Right lobe of liver (tissue), 4 donors: ENCODE measurements around the gene ZNF618.
A peak's percentile ranks its signal among the peaks of the same experiment; 100 is the strongest.

Experiments
- POLR2A ChIP-seq: fragments of 450-650 bp; IDR thresholded peaks from one replicate; pipeline ENCODE4 v1.6.1; 2017; ENCODE audit warnings: antibody characterized with exemption, mild to moderate bottlenecking
- TF ChIP-seq, protein P1 (sequence below), 4 donors: fragments of 200-600 bp in 3 of 4; fragments of 450-650 bp in 1 of 4; IDR thresholded peaks; one replicate each; pipeline versions ENCODE4 v1.5.1 to v1.8.0; 2016 to 2022; ENCODE audit warnings: antibody characterized with exemption in 4 of 4, mild to moderate bottlenecking in 2 of 4
- donor health status: DM: no; HTN: no; CAD: no.
- donor health status: DM: no; HTN: no; CAD: no.
- donor health status: DM: no; HTN: yes; CAD: no.

GRCh38 chr9:113989017-113989713 is 113.1 kb downstream of the ZNF618 start:
- TF ChIP-seq, protein P1, sequence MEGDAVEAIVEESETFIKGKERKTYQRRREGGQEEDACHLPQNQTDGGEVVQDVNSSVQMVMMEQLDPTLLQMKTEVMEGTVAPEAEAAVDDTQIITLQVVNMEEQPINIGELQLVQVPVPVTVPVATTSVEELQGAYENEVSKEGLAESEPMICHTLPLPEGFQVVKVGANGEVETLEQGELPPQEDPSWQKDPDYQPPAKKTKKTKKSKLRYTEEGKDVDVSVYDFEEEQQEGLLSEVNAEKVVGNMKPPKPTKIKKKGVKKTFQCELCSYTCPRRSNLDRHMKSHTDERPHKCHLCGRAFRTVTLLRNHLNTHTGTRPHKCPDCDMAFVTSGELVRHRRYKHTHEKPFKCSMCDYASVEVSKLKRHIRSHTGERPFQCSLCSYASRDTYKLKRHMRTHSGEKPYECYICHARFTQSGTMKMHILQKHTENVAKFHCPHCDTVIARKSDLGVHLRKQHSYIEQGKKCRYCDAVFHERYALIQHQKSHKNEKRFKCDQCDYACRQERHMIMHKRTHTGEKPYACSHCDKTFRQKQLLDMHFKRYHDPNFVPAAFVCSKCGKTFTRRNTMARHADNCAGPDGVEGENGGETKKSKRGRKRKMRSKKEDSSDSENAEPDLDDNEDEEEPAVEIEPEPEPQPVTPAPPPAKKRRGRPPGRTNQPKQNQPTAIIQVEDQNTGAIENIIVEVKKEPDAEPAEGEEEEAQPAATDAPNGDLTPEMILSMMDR (IDR thresholded peaks at IDR 0.05): no peak
- TF ChIP-seq POLR2A: peak; percentile 56
